NCI-H2081 treated with DMSO at 0.1 percent for 48 hours (cell line): ENCODE results near the gene NPBWR2.
"Not testable (repeated sequence)": the region's sequence is repeated elsewhere in the genome, so short reads cannot be mapped to it uniquely, and the experiment has no call there.

Experiments used
- DNase-seq: peaks from one replicate; lab custom pipeline; 2025; lab: John Stamatoyannopoulos, UW

The NPBWR2 gene

GRCh38 chr20:64102647-64103354, 4.6 kb downstream of the NPBWR2 start:
- DNase-seq = no peak

- DNase-seq = no peak
Observed at GRCh38 chr20:64101731-64102621, 5.4 kb downstream of the NPBWR2 start.

- no peak for DNase-seq
Observed at GRCh38 chr20:64100946-64101688, 6.2 kb downstream of the NPBWR2 start.

- DNase-seq = no peak
Observed at GRCh38 chr20:64100566-64100888, 6.8 kb downstream of the NPBWR2 start.

- DNase-seq = no peak
Observed at GRCh38 chr20:64099880-64100565, 7.3 kb downstream of the NPBWR2 start.

GRCh38 chr20:64099086-64099786, 8.1 kb downstream of the NPBWR2 start:
- DNase-seq = no peak

GRCh38 chr20:64098471-64099013, 8.8 kb downstream of the NPBWR2 start:
- DNase-seq = no peak

GRCh38 chr20:64096535-64096934, 10.8 kb downstream of the NPBWR2 start:
- no peak for DNase-seq

GRCh38 chr20:64095927-64096326, 11.4 kb downstream of the NPBWR2 start:
- DNase-seq = no peak

- DNase-seq = no peak
Observed at GRCh38 chr20:64095455-64095854, 11.9 kb downstream of the NPBWR2 start.

GRCh38 chr20:64093013-64093503, 14.3 kb downstream of the NPBWR2 start:
- no peak for DNase-seq

GRCh38 chr20:64092258-64093012, 14.9 kb downstream of the NPBWR2 start:
- DNase-seq = no peak

GRCh38 chr20:64091770-64092169, 15.6 kb downstream of the NPBWR2 start:
- no peak for DNase-seq

- DNase-seq = no peak
Observed at GRCh38 chr20:64091340-64091739, 16.0 kb downstream of the NPBWR2 start.

- DNase-seq = no peak
Observed at GRCh38 chr20:64090165-64090564, 17.2 kb downstream of the NPBWR2 start.

GRCh38 chr20:64088586-64088985, 18.8 kb downstream of the NPBWR2 start:
- not testable (repeated sequence) for DNase-seq

GRCh38 chr20:64087226-64087825, 20.0 kb downstream of the NPBWR2 start:
- DNase-seq = not testable (repeated sequence)

- no peak for DNase-seq
Observed at GRCh38 chr20:64086801-64087200, 20.6 kb downstream of the NPBWR2 start.

GRCh38 chr20:64084685-64085152, 22.6 kb downstream of the NPBWR2 start:
- DNase-seq = no peak
